ENCODE results near the gene ZNF605. TPM values are rescaled to one million over a fixed set of nuclear protein-coding genes. Genes with fewer than 3 reads are reported as not detected.

Gene ZNF605
- total and polyA plus RNA-seq, 9 of the 15 experiments (the other 6 are each of a cell fraction or from before 2014, with no cell fraction given) = 0.45 to 1.1 (median 0.68) TPM

DNA sequence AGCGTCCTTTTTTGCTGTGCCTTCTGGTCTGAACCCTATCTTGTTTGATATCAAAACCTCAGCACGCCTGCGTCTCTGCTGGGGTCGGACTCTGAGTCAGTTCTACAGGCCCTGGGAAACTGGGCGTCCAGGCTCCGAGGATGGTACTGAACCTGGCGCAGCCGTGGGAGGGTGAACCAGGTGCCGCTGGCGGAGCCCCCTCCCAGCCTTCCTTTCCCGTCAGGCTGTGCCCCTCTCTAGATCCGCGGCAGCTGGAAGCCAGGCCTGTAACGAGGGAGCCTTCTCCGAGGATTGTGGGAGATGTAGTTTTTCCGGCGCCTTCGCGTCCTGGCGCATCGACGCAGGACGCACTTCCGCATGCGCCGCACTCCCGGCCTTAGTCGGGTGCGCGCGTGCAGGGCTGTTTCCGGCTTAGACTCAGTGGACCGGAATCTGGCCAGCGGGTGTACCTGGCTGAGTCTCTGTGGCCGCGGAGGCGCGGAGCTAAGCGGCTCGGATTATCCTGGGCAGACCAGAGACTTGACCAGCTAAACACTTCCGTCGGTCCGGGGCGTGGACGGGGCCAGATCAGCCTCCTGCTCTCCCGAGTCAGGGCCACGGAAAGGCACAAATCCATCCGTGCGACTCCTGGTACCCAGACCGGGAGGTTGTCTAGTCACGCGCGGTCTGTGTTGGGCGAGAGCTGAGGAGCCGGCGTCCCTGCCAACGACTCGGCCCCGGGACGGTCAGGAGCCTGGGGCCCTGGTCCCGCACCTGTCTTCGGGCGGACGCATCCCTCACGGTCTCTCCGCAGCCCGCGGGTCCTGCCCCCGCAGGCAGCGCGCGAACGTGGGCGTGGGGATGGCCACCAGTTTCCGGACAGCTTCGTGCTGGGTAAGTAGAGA, 30.1 kb upstream of the ZNF605 start, which contains the start of gene ZNF26 (continued):
- no peak for TF ChIP-seq FUS (optimal IDR thresholded peaks at IDR 0.05; ENCODE audit: low read depth, low read length)
- TF ChIP-seq, protein P1, sequence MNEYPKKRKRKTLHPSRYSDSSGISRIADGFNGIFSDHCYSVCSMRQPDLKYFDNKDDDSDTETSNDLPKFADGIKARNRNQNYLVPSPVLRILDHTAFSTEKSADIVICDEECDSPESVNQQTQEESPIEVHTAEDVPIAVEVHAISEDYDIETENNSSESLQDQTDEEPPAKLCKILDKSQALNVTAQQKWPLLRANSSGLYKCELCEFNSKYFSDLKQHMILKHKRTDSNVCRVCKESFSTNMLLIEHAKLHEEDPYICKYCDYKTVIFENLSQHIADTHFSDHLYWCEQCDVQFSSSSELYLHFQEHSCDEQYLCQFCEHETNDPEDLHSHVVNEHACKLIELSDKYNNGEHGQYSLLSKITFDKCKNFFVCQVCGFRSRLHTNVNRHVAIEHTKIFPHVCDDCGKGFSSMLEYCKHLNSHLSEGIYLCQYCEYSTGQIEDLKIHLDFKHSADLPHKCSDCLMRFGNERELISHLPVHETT (CRISPR knock-in tag; conservative IDR thresholded peaks at IDR 0.05 in 1 of 2, IDR thresholded peaks at IDR 0.05 in 1 of 2) = 0 out of 4 replicates have a peak, but pooled peaks of 1 of the 2 experiments have one; percentile 66
- TF ChIP-seq, protein P2, sequence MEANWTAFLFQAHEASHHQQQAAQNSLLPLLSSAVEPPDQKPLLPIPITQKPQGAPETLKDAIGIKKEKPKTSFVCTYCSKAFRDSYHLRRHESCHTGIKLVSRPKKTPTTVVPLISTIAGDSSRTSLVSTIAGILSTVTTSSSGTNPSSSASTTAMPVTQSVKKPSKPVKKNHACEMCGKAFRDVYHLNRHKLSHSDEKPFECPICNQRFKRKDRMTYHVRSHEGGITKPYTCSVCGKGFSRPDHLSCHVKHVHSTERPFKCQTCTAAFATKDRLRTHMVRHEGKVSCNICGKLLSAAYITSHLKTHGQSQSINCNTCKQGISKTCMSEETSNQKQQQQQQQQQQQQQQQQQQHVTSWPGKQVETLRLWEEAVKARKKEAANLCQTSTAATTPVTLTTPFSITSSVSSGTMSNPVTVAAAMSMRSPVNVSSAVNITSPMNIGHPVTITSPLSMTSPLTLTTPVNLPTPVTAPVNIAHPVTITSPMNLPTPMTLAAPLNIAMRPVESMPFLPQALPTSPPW (CRISPR knock-in tag; IDR thresholded peaks at IDR 0.05) = peak; percentile 3; the same call in 1 of the 2 replicates
- no peak for TF ChIP-seq ZNF444 (CRISPR knock-in tag; IDR thresholded peaks at IDR 0.05)
- no peak for TF ChIP-seq MED1 (CRISPR knock-in tag; IDR thresholded peaks at IDR 0.05; ENCODE audit: borderline replicate concordance)
- peak; percentile 91 for TF ChIP-seq FOXP1 (CRISPR knock-in tag; IDR thresholded peaks at IDR 0.05)
- peak; percentile 74; the same call in 1 of the 2 replicates for TF ChIP-seq ZNF583 (CRISPR knock-in tag; IDR thresholded peaks at IDR 0.05)
- no peak for TF ChIP-seq ZNF24 (IDR thresholded peaks at IDR 0.05)
- TF ChIP-seq KLF1 (tag; IDR thresholded peaks at IDR 0.05) = no peak
- peak; percentile 45 to 67; a peak in 2 of 4 replicates for TF ChIP-seq FOXK2 (conservative IDR thresholded peaks at IDR 0.05 in 1 of 2, IDR thresholded peaks at IDR 0.05 in 1 of 2; ENCODE audit: low read depth in 2 of 2)
- TF ChIP-seq ZSCAN32 (CRISPR knock-in tag; IDR thresholded peaks at IDR 0.05) = no peak
- no peak; the same call in 1 of the 2 replicates for TF ChIP-seq ZNF12 (CRISPR knock-in tag; IDR thresholded peaks at IDR 0.05)
- no peak for TF ChIP-seq IRF2 (CRISPR knock-in tag; IDR thresholded peaks at IDR 0.05)
- no peak for TF ChIP-seq ETV6 (IDR thresholded peaks at IDR 0.05; ENCODE audit: borderline replicate concordance in 1 of 2, low read depth in 2 of 2, low read length in 1 of 2)
- TF ChIP-seq ETV6 (CRISPR knock-in tag; IDR thresholded peaks at IDR 0.05; ENCODE audit: borderline replicate concordance) = no peak
- no peak for TF ChIP-seq NBN (IDR thresholded peaks at IDR 0.05; ENCODE audit: low read depth)
- no peak for TF ChIP-seq SNIP1 (IDR thresholded peaks at IDR 0.05; ENCODE audit: low read depth)
- TF ChIP-seq SETDB1 (IDR thresholded peaks at IDR 0.05; ENCODE audit: low read length) = no peak
- no peak for TF ChIP-seq ZNF561 (CRISPR knock-in tag; conservative IDR thresholded peaks at IDR 0.05)
- no peak for TF ChIP-seq PML (IDR thresholded peaks at IDR 0.05; ENCODE audit: low read length)
- TF ChIP-seq, protein P3, sequence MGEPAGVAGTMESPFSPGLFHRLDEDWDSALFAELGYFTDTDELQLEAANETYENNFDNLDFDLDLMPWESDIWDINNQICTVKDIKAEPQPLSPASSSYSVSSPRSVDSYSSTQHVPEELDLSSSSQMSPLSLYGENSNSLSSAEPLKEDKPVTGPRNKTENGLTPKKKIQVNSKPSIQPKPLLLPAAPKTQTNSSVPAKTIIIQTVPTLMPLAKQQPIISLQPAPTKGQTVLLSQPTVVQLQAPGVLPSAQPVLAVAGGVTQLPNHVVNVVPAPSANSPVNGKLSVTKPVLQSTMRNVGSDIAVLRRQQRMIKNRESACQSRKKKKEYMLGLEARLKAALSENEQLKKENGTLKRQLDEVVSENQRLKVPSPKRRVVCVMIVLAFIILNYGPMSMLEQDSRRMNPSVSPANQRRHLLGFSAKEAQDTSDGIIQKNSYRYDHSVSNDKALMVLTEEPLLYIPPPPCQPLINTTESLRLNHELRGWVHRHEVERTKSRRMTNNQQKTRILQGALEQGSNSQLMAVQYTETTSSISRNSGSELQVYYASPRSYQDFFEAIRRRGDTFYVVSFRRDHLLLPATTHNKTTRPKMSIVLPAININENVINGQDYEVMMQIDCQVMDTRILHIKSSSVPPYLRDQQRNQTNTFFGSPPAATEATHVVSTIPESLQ (CRISPR knock-in tag; IDR thresholded peaks at IDR 0.05) = no peak
- TF ChIP-seq, protein P4, sequence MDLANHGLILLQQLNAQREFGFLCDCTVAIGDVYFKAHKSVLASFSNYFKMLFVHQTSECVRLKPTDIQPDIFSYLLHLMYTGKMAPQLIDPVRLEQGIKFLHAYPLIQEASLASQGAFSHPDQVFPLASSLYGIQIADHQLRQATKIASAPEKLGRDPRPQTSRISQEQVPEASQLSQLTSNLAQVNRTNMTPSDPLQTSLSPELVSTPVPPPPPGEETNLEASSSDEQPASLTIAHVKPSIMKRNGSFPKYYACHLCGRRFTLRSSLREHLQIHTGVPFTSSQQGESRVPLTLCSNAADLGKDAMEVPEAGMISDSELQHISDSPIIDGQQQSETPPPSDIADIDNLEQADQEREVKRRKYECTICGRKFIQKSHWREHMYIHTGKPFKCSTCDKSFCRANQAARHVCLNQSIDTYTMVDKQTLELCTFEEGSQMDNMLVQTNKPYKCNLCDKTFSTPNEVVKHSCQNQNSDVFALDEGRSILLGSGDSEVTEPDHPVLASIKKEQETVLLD (IDR thresholded peaks at IDR 0.05) = no peak
